HEK293 (cell line): Measurements from ENCODE around the gene PIK3AP1.

Source experiments
- KLF9 ChIP-seq: fragments of 450-650 bp; formaldehyde crosslinking; IDR thresholded peaks from 2 replicates; pipeline ENCODE4 v1.5.1; 2016; ENCODE audit warnings: missing biosample characterization, missing genetic modification characterization, low read depth
- PRDM1 ChIP-seq: fragments of 450-650 bp; formaldehyde crosslinking; IDR thresholded peaks from 2 replicates; pipeline ENCODE4; 2016; ENCODE audit warnings: missing biosample characterization, missing genetic modification characterization
- ZFP37 ChIP-seq: fragments of 450-650 bp; formaldehyde crosslinking; IDR thresholded peaks from 2 replicates; pipeline ENCODE4 v1.5.1; 2016; ENCODE audit warnings: missing biosample characterization, missing genetic modification characterization
- ZNF274 ChIP-seq, 2 experiments: fragments of 200-500 bp in 1 of 2; fragments of 450-650 bp in 1 of 2; sonication (Bioruptor generic) in 1 of 2; formaldehyde crosslinking in 1 of 2; IDR thresholded peaks; 2 replicates each; pipeline versions ENCODE4 v1.5.1 to v1.6.1; 2014 to 2016; ENCODE audit warnings: borderline replicate concordance in 1 of 2, inconsistent platforms in 1 of 2, low read length in 1 of 2, missing biosample characterization in 1 of 2, missing genetic modification characterization in 1 of 2
- ZNF600 ChIP-seq: fragments of 450-650 bp; formaldehyde crosslinking; IDR thresholded peaks from 2 replicates; pipeline ENCODE4 v1.5.1; 2016; ENCODE audit warnings: missing biosample characterization, missing genetic modification characterization
- TF ChIP-seq, protein P1 (sequence below): fragments of 450-650 bp; formaldehyde crosslinking; IDR thresholded peaks from 2 replicates; pipeline ENCODE4 v1.5.1; 2016; ENCODE audit warnings: missing biosample characterization, missing genetic modification characterization
- TF ChIP-seq, protein P2 (sequence below): fragments of 450-650 bp; formaldehyde crosslinking; IDR thresholded peaks from 2 replicates; pipeline ENCODE4 v1.5.1; 2016; ENCODE audit warnings: missing biosample characterization, missing genetic modification characterization

DNA sequence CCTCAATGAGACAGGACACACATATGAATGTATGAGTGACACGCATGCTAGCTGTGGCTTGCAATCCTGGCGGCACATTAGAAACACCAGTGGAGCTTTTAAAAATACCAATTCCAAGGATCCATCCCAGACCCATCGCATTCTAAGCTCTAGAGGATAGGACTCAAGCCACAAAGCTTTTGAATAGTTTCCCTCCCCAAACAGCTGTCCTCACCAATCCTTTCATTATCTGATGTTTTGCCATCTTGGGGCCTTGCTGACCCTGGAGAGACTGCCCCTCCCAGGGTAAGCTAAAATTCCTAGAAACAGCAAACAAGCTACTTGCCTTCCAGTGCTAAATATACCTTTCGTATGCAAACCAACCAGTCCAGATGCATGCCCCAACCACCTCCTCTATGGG, 124.6 kb downstream of the PIK3AP1 start:
- TF ChIP-seq KLF9 (tag by site-specific recombination) (no peak), ZNF600 (tag by site-specific recombination) (no peak), ZNF274 (IDR thresholded peaks at IDR 0.05; ENCODE audit: low read length) (no peak), ZNF274 (tag by site-specific recombination; IDR thresholded peaks at IDR 0.05; ENCODE audit: borderline replicate concordance) (no peak), PRDM1 (tag by site-specific recombination) (no peak), ZFP37 (tag by site-specific recombination) (no peak)
- TF ChIP-seq, protein P1, sequence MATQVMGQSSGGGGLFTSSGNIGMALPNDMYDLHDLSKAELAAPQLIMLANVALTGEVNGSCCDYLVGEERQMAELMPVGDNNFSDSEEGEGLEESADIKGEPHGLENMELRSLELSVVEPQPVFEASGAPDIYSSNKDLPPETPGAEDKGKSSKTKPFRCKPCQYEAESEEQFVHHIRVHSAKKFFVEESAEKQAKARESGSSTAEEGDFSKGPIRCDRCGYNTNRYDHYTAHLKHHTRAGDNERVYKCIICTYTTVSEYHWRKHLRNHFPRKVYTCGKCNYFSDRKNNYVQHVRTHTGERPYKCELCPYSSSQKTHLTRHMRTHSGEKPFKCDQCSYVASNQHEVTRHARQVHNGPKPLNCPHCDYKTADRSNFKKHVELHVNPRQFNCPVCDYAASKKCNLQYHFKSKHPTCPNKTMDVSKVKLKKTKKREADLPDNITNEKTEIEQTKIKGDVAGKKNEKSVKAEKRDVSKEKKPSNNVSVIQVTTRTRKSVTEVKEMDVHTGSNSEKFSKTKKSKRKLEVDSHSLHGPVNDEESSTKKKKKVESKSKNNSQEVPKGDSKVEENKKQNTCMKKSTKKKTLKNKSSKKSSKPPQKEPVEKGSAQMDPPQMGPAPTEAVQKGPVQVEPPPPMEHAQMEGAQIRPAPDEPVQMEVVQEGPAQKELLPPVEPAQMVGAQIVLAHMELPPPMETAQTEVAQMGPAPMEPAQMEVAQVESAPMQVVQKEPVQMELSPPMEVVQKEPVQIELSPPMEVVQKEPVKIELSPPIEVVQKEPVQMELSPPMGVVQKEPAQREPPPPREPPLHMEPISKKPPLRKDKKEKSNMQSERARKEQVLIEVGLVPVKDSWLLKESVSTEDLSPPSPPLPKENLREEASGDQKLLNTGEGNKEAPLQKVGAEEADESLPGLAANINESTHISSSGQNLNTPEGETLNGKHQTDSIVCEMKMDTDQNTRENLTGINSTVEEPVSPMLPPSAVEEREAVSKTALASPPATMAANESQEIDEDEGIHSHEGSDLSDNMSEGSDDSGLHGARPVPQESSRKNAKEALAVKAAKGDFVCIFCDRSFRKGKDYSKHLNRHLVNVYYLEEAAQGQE (tag by site-specific recombination): no peak
- TF ChIP-seq, protein P2, sequence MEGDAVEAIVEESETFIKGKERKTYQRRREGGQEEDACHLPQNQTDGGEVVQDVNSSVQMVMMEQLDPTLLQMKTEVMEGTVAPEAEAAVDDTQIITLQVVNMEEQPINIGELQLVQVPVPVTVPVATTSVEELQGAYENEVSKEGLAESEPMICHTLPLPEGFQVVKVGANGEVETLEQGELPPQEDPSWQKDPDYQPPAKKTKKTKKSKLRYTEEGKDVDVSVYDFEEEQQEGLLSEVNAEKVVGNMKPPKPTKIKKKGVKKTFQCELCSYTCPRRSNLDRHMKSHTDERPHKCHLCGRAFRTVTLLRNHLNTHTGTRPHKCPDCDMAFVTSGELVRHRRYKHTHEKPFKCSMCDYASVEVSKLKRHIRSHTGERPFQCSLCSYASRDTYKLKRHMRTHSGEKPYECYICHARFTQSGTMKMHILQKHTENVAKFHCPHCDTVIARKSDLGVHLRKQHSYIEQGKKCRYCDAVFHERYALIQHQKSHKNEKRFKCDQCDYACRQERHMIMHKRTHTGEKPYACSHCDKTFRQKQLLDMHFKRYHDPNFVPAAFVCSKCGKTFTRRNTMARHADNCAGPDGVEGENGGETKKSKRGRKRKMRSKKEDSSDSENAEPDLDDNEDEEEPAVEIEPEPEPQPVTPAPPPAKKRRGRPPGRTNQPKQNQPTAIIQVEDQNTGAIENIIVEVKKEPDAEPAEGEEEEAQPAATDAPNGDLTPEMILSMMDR (tag by site-specific recombination): no peak
